HCT116 (cell line): Measurements from ENCODE around the gene CFAP74. TPM values are rescaled to one million over a fixed set of nuclear protein-coding genes. Genes with fewer than 3 reads are reported as not detected.

Experiments
- CBX3 ChIP-seq: IDR thresholded peaks from 2 replicates; pipeline ENCODE4 v1.6.1; 2012; ENCODE audit warnings: low read depth
- EZH2 ChIP-seq: fragments of 200-600 bp; sonication (generic); IDR thresholded peaks from 2 replicates; pipeline ENCODE4 v1.6.1; 2017; ENCODE audit warnings: antibody characterized with exemption, mixed run types
- EZH2phosphoT487 ChIP-seq: fragments of 200-600 bp; IDR thresholded peaks from 2 replicates; pipeline ENCODE4 v1.6.1; 2018; ENCODE audit warnings: antibody characterized with exemption, borderline replicate concordance
- FOSL1 ChIP-seq: IDR thresholded peaks from 2 replicates; pipeline ENCODE4 v1.6.1; 2012; ENCODE audit warnings: low read depth
- POLR2A ChIP-seq: IDR thresholded peaks from 2 replicates; pipeline ENCODE4 v1.7.0; 2011; ENCODE audit warnings: borderline replicate concordance; ENCODE audit not compliant: insufficient read depth, insufficient read length; ENCODE audit errors: extremely low read depth
- RAD21 ChIP-seq: IDR thresholded peaks from 2 replicates; pipeline ENCODE4 v1.6.1; 2012; ENCODE audit warnings: low read depth, mild to moderate bottlenecking
- SRF ChIP-seq: IDR thresholded peaks from 2 replicates; pipeline ENCODE4 v1.6.1; 2012; ENCODE audit warnings: low read depth
- TCF7L2 ChIP-seq: IDR thresholded peaks from 2 replicates; pipeline ENCODE4 v1.7.0; 2011; ENCODE audit warnings: borderline replicate concordance, inconsistent platforms; ENCODE audit not compliant: insufficient read depth, insufficient read length; ENCODE audit errors: extremely low read depth
- ZNF274 ChIP-seq: fragments of 200-500 bp; sonication (Bioruptor generic); IDR thresholded peaks from 2 replicates; pipeline ENCODE4 v1.6.1; 2014; ENCODE audit warnings: mild to moderate bottlenecking, low read depth, low read length, inconsistent platforms
- total RNA-seq: library from RNA; stranded (reverse); gene quantifications from one replicate; pipeline ENCODE4 v1.2.1, GENCODE V29; 2021; ENCODE audit not compliant: unreplicated experiment
- TF ChIP-seq, protein P1 (sequence below): IDR thresholded peaks from 2 replicates; pipeline ENCODE4 v1.6.1; 2012
- TF ChIP-seq, protein P2 (sequence below): IDR thresholded peaks from 2 replicates; pipeline ENCODE4 v1.6.1; 2012; ENCODE audit warnings: low read depth

CFAP74 gene
- total RNA-seq, 1 experiment from 2014 or later, result 4.9 TPM

DNA sequence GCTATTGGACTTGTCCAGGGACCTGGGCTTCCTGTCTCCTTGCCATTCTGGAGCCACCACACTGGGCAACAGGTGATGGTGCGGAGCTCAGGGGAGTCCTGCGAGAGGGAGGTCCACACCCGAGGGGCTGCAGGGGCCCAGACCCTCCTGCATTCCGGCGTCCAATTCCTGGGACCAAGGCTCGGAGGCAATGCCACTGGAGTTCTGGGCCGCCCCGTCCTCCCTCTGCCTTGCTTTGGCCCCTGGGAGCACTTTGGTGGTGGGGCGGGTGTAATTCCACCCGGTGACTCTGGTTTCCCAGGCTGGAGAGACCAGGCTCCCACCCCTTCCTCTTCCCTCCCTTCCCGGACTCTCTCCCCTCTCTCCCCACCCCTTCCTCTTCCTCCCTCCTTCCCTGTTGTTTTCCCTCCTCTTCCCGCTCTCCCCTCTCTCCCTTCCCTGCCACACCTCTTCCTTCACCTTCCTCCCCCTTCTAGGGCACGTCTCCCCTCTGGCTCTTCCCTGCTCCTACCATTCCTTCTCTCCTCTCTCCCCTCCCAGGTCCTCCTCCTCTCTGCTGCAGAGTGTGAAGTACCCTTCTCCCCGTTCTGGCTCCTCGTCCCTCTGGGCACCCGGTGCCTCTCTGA, 48.6 kb upstream of the CFAP74 start (continued):
- TF ChIP-seq FOSL1 (no peak), SRF (no peak), CBX3 (no peak), TCF7L2 (no peak), EZH2 (no peak), POLR2A (no peak), ZNF274 (no peak), EZH2phosphoT487 (no peak), RAD21 (no peak)
- TF ChIP-seq, protein P1, sequence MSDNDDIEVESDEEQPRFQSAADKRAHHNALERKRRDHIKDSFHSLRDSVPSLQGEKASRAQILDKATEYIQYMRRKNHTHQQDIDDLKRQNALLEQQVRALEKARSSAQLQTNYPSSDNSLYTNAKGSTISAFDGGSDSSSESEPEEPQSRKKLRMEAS, result no peak
- TF ChIP-seq, protein P2, sequence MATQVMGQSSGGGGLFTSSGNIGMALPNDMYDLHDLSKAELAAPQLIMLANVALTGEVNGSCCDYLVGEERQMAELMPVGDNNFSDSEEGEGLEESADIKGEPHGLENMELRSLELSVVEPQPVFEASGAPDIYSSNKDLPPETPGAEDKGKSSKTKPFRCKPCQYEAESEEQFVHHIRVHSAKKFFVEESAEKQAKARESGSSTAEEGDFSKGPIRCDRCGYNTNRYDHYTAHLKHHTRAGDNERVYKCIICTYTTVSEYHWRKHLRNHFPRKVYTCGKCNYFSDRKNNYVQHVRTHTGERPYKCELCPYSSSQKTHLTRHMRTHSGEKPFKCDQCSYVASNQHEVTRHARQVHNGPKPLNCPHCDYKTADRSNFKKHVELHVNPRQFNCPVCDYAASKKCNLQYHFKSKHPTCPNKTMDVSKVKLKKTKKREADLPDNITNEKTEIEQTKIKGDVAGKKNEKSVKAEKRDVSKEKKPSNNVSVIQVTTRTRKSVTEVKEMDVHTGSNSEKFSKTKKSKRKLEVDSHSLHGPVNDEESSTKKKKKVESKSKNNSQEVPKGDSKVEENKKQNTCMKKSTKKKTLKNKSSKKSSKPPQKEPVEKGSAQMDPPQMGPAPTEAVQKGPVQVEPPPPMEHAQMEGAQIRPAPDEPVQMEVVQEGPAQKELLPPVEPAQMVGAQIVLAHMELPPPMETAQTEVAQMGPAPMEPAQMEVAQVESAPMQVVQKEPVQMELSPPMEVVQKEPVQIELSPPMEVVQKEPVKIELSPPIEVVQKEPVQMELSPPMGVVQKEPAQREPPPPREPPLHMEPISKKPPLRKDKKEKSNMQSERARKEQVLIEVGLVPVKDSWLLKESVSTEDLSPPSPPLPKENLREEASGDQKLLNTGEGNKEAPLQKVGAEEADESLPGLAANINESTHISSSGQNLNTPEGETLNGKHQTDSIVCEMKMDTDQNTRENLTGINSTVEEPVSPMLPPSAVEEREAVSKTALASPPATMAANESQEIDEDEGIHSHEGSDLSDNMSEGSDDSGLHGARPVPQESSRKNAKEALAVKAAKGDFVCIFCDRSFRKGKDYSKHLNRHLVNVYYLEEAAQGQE, result no peak
